HepG2 (cell line): ENCODE data around the gene PTCH1. TPM values are rescaled to one million over a fixed set of nuclear protein-coding genes. Genes with fewer than 3 reads are reported as not detected.
A peak's percentile ranks its signal among the peaks of the same experiment; 100 is the strongest.

Experiments used
- ASH2L ChIP-seq: fragments of 300-600, 200-600 bp; sonication (generic); IDR thresholded peaks from 2 replicates; pipeline ENCODE4 v1.7.0; 2017; ENCODE audit warnings: low read depth, mild to moderate bottlenecking, moderate library complexity, mixed read lengths, low read length; ENCODE audit not compliant: insufficient read length
- DPF2 ChIP-seq: sonication (generic); formaldehyde crosslinking; IDR thresholded peaks from 2 replicates; pipeline ENCODE4 v1.4.0; 2020; ENCODE audit warnings: mild to moderate bottlenecking, low read depth, missing genetic modification reagents, borderline replicate concordance
- E2F1 ChIP-seq: sonication (generic); formaldehyde crosslinking; IDR thresholded peaks from 2 replicates; pipeline ENCODE4 v1.5.0; 2020; ENCODE audit warnings: missing genetic modification reagents
- ESRRA ChIP-seq: sonication (generic); formaldehyde crosslinking; IDR thresholded peaks from 2 replicates; pipeline ENCODE4 v1.5.1; 2020; ENCODE audit warnings: mild to moderate bottlenecking, low read depth, missing genetic modification reagents
- HDAC6 ChIP-seq: fragments of 200-600 bp; sonication (generic); IDR thresholded peaks from 2 replicates; pipeline ENCODE4 v1.7.0; 2017; ENCODE audit warnings: mild to moderate bottlenecking, antibody characterized with exemption, low read length, low read depth
- MAFK ChIP-seq, 2 experiments: IDR thresholded peaks in 1 of 2; conservative IDR thresholded peaks in 1 of 2; 2 replicates each; pipeline ENCODE4 v1.6.1; 2011; ENCODE audit warnings: improper control_type of control experiment in 2 of 2, low read length in 2 of 2
- NFE2 ChIP-seq: sonication (generic); formaldehyde crosslinking; IDR thresholded peaks from 2 replicates; pipeline ENCODE4 v1.4.0; 2020; ENCODE audit warnings: missing genetic modification reagents
- NFIB ChIP-seq: sonication (generic); formaldehyde crosslinking; IDR thresholded peaks from 2 replicates; pipeline ENCODE4 v1.9.0; 2021; ENCODE audit warnings: missing genetic modification reagents, mild to moderate bottlenecking, borderline replicate concordance
- POLR2AphosphoS5 ChIP-seq: IDR thresholded peaks from 2 replicates; pipeline ENCODE4 v1.6.1; 2012; ENCODE audit warnings: low read depth, low read length
- RFXAP ChIP-seq: sonication (generic); formaldehyde crosslinking; IDR thresholded peaks from 2 replicates; pipeline ENCODE4 v1.4.0; 2020; ENCODE audit warnings: missing genetic modification reagents, borderline replicate concordance
- SALL2 ChIP-seq: sonication (generic); formaldehyde crosslinking; IDR thresholded peaks from 2 replicates; pipeline ENCODE4 v1.8.1; 2023; ENCODE audit warnings: mild to moderate bottlenecking, missing genetic modification reagents, inconsistent platforms
- SP4 ChIP-seq: sonication (generic); formaldehyde crosslinking; IDR thresholded peaks from 2 replicates; pipeline ENCODE4 v1.8.1; 2023; ENCODE audit warnings: mild to moderate bottlenecking, missing genetic modification reagents
- TEAD3 ChIP-seq: optimal IDR thresholded peaks from 2 replicates; pipeline ENCODE3; 2016; ENCODE audit warnings: borderline replicate concordance
- U2AF1 ChIP-seq: fragments of 200-400 bp; formaldehyde crosslinking; optimal IDR thresholded peaks from 2 replicates; pipeline ENCODE3; 2017; ENCODE audit warnings: mild to moderate bottlenecking, low read depth, low read length
- XBP1 ChIP-seq: sonication (generic); formaldehyde crosslinking; IDR thresholded peaks from 2 replicates; pipeline ENCODE4 v1.5.0; 2020; ENCODE audit warnings: missing genetic modification reagents
- ZBTB20 ChIP-seq: sonication (generic); formaldehyde crosslinking; IDR thresholded peaks from 2 replicates; pipeline ENCODE4 v1.8.1; 2023; ENCODE audit warnings: missing genetic modification reagents, low read depth, mild to moderate bottlenecking, borderline replicate concordance
- ZNF367 ChIP-seq: sonication (generic); formaldehyde crosslinking; IDR thresholded peaks from 2 replicates; pipeline ENCODE4 v1.4.0; 2020; ENCODE audit warnings: missing genetic modification reagents, borderline replicate concordance
- ZNF446 ChIP-seq: sonication (generic); formaldehyde crosslinking; IDR thresholded peaks from 2 replicates; pipeline ENCODE4 v1.5.0; 2020; ENCODE audit warnings: mild to moderate bottlenecking, missing genetic modification reagents
- ZNF562 ChIP-seq: sonication (generic); formaldehyde crosslinking; IDR thresholded peaks from 2 replicates; pipeline ENCODE4 v1.8.0; 2022; ENCODE audit warnings: missing genetic modification reagents, borderline replicate concordance
- ZNF609 ChIP-seq: sonication (generic); formaldehyde crosslinking; IDR thresholded peaks from 2 replicates; pipeline ENCODE4 v1.4.0; 2020; ENCODE audit warnings: mild to moderate bottlenecking, missing genetic modification reagents, borderline replicate concordance
- ZNF749 ChIP-seq: sonication (generic); formaldehyde crosslinking; IDR thresholded peaks from 2 replicates; pipeline ENCODE4 v1.8.0; 2022; ENCODE audit warnings: mild to moderate bottlenecking, missing genetic modification reagents, moderate library complexity, borderline replicate concordance
- ZSCAN20 ChIP-seq: sonication (generic); formaldehyde crosslinking; IDR thresholded peaks from 2 replicates; pipeline ENCODE4 v1.4.0; 2020; ENCODE audit warnings: missing genetic modification reagents, mild to moderate bottlenecking, borderline replicate concordance
- ZSCAN21 ChIP-seq: sonication (generic); formaldehyde crosslinking; IDR thresholded peaks from 2 replicates; pipeline ENCODE4 v1.8.0; 2022; ENCODE audit warnings: mild to moderate bottlenecking, missing genetic modification reagents, moderate library complexity, borderline replicate concordance
- ZSCAN31 ChIP-seq: sonication (generic); formaldehyde crosslinking; IDR thresholded peaks from 2 replicates; pipeline ENCODE4 v1.5.0; 2020; ENCODE audit warnings: low read depth, mild to moderate bottlenecking, missing genetic modification reagents
- polyA plus RNA-seq, 8 experiments: library from polyadenylated mRNA; depleted of rRNA in 3 of 8; stranded (reverse) in 7 of 8; unstranded in 1 of 8; fragments of >200 nt; fragmentation: Illumina TruSeq in 4 of 8; extraction: Trizol in 4 of 8; gene quantifications; 2 replicates each; pipeline versions ENCODE4 v1.2.1 to v1.2.3, GENCODE V29; 2011 to 2016; ENCODE audit warnings: low read depth in 4 of 8, missing spikeins in 1 of 8, mixed read lengths in 1 of 8; ENCODE audit not compliant: insufficient read depth in 1 of 8
- total RNA-seq, 5 experiments: library from RNA; depleted of rRNA; stranded (reverse); fragments of >200 nt; fragmentation: Illumina TruSeq; extraction: Trizol; gene quantifications; 2 replicates each; pipeline ENCODE4 v1.2.3, GENCODE V29; 2016; ENCODE audit warnings: low read depth in 1 of 5

Gene PTCH1
- total and polyA plus RNA-seq, 2 of the 13 experiments (the other 11 are each of a cell fraction or from before 2014, with no cell fraction given), result 2.8 to 3.9 TPM

DNA sequence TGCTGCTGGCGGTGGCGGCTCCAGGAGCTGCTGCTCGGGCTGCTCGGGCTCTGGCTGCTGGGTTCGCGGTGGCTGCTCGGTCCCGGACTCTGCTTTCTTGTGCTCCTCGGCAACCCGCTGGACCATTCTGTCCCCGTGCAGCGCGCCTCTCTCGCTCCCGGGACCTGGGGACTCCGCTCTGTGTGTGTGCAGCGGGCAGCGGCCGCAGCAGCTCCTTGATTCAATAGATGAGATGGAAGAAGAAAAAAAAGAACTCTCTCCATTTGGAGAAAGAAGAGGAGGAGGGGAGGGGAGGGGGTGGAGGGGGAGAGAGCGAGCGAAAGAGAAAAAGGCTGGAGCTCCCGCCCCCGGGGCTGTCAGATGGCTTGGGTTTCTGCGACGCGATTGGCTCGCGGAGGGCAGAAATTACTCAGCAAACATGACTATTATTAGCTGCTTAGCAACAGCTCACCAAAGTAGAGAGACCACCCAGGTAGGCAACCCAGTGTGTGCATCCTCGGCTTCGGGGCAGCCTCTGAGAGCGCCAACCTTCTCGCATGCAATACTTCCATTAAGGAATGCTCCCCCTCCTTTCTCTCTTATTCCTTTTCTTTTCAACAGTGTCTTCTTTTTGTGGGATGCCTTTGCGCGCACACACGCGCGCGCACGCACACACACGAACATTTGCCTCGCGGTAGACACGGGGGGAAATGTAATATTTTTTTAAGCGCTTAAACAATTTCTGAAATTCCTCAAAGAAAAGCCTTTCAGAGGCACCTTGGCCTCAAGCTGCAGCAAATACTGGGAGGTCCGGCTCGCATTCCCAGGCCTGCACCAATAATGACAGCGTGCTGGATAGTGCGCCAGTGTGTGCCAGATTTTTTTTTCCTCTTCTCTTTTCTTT lies 7.6 kb downstream of the PTCH1 start (continued):
- TF ChIP-seq RFXAP (CRISPR knock-in tag) (peak; percentile 61), ZSCAN31 (CRISPR knock-in tag) (no peak), HDAC6 (no peak), ZSCAN20 (CRISPR knock-in tag) (no peak), ASH2L (peak; percentile 29), ZNF562 (CRISPR knock-in tag) (no peak), NFIB (CRISPR knock-in tag) (no peak), ZNF446 (CRISPR knock-in tag) (no peak), MAFK (conservative IDR thresholded peaks at IDR 0.05 in 1 of 2, IDR thresholded peaks at IDR 0.05 in 1 of 2; ENCODE audit: low read length in 2 of 2) (no peak), ZNF367 (CRISPR knock-in tag) (no peak), U2AF1 (peak; percentile 56), ZNF749 (CRISPR knock-in tag) (no peak), ZSCAN21 (CRISPR knock-in tag) (no peak), XBP1 (CRISPR knock-in tag) (no peak), POLR2AphosphoS5 (peak; percentile 59), E2F1 (CRISPR knock-in tag) (no peak), TEAD3 (CRISPR knock-in tag) (no peak), NFE2 (CRISPR knock-in tag) (no peak), ESRRA (CRISPR knock-in tag) (no peak), ZNF609 (CRISPR knock-in tag) (no peak), SP4 (CRISPR knock-in tag) (peak; percentile 32; the same call in 1 of the 2 replicates), ZBTB20 (no peak), DPF2 (CRISPR knock-in tag) (no peak), SALL2 (CRISPR knock-in tag) (no peak)
